SK-N-SH (cell line): ENCODE data around the gene ZDHHC8. TPM values are rescaled to one million over a fixed set of nuclear protein-coding genes. Genes with fewer than 3 reads are reported as not detected.

ENCODE experiments used
- CTCF ChIA-PET: fragments of 300-600, 350-600 bp; formaldehyde crosslinking; extraction: SDS; loops from one replicate; lab custom pipeline; 2021; lab: Yijun Ruan, JAX
- POLR2A ChIA-PET: fragments of 350-600 bp; sonication (Branson Sonifier 250); formaldehyde crosslinking; extraction: SDS; loops from one replicate; lab custom pipeline; 2020; ENCODE audit warnings: antibody characterized with exemption, inconsistent platforms; lab: Yijun Ruan, JAX
- DNase-seq: peaks from one replicate; pipeline ENCODE4 v3.0.0; 2012
- H2AFZ ChIP-seq: fragments of 200-600 bp; sonication (generic); 2 replicates; pipeline ENCODE4 v1.8.1; 2016; ENCODE audit warnings: antibody characterized with exemption, mild to moderate bottlenecking, low read depth
- H3F3A ChIP-seq: fragments of 200-600 bp; sonication (generic); replicated peaks from 2 replicates; pipeline ENCODE3; 2016; ENCODE audit warnings: antibody characterized with exemption, mild to moderate bottlenecking; ENCODE audit not compliant: insufficient read depth
- H3K27ac ChIP-seq, 2 experiments: fragments of 200-500 bp in 1 of 2; fragments of 200-600 bp in 1 of 2; sonication (Bioruptor generic) in 1 of 2; sonication (generic), shearing (Covaris generic) in 1 of 2; 2 replicates each; pipeline versions ENCODE4 v1.5.1 to v1.6.1; 2014 to 2016; ENCODE audit warnings: low read depth in 2 of 2, inconsistent platforms in 1 of 2, low read length in 1 of 2, mild to moderate bottlenecking in 1 of 2, mixed read lengths in 1 of 2
- H3K27me3 ChIP-seq: fragments of 200-600 bp; sonication (generic), shearing (Covaris generic); 2 replicates; pipeline ENCODE4 v1.6.1; 2016; ENCODE audit warnings: mixed run types; ENCODE audit not compliant: insufficient read depth
- H3K36me3 ChIP-seq, 2 experiments: fragments of 200-500 bp in 1 of 2; fragments of 200-600 bp in 1 of 2; sonication (Bioruptor generic) in 1 of 2; sonication (generic) in 1 of 2; replicated peaks in 1 of 2; 2 replicates each; pipeline versions ENCODE3 to v1.5.1; 2014 to 2016; ENCODE audit warnings: low read length in 1 of 2, mild to moderate bottlenecking in 1 of 2; ENCODE audit not compliant: insufficient read depth in 2 of 2, control insufficient read depth in 1 of 2
- H3K4me1 ChIP-seq, 2 experiments: fragments of 200-500 bp in 1 of 2; fragments of 200-600 bp in 1 of 2; sonication (Bioruptor generic) in 1 of 2; sonication (generic), shearing (Covaris generic) in 1 of 2; 2 replicates each; pipeline versions ENCODE4 v1.5.1 to v1.6.1; 2014 to 2016; ENCODE audit warnings: low read depth in 1 of 2, low read length in 1 of 2, mixed run types in 1 of 2; ENCODE audit not compliant: insufficient read depth in 2 of 2, control insufficient read depth in 1 of 2
- H3K4me2 ChIP-seq: fragments of 200-600 bp; sonication (generic), shearing (Covaris generic); 2 replicates; pipeline ENCODE4 v1.6.1; 2017; ENCODE audit warnings: mixed run types
- H3K4me3 ChIP-seq, 2 experiments: fragments of 200-500 bp in 1 of 2; fragments of 200-600 bp in 1 of 2; sonication (Bioruptor generic) in 1 of 2; sonication (generic), shearing (Covaris generic) in 1 of 2; 2 replicates each; pipeline versions ENCODE4 v1.5.1 to v1.8.1; 2014 to 2016; ENCODE audit warnings: low read depth in 2 of 2, inconsistent platforms in 1 of 2, low read length in 1 of 2, mild to moderate bottlenecking in 1 of 2, mixed read lengths in 1 of 2, moderate library complexity in 1 of 2
- H3K79me2 ChIP-seq: fragments of 200-600 bp; sonication (generic); 2 replicates; pipeline ENCODE4 v1.8.1; 2017; ENCODE audit warnings: mild to moderate bottlenecking; ENCODE audit not compliant: insufficient read depth
- H3K9ac ChIP-seq: fragments of 200-600 bp; sonication (generic); 2 replicates; pipeline ENCODE4 v1.6.1; 2017; ENCODE audit warnings: mixed run types
- H3K9me2 ChIP-seq: fragments of 200-600 bp; sonication (generic); 2 replicates; pipeline ENCODE4 v1.6.1; 2017; ENCODE audit warnings: mixed run types
- H3K9me3 ChIP-seq: fragments of 200-600 bp; sonication (generic); 2 replicates; pipeline ENCODE4 v1.6.1; 2017; ENCODE audit warnings: mixed run types, mild to moderate bottlenecking, moderate library complexity
- H4K20me1 ChIP-seq: fragments of 200-600 bp; sonication (generic); 2 replicates; pipeline ENCODE4 v1.6.1; 2017; ENCODE audit warnings: mild to moderate bottlenecking, mixed run types; ENCODE audit not compliant: insufficient read depth
- ELF1 ChIP-seq: IDR thresholded peaks from 2 replicates; pipeline ENCODE4 v1.4.0; 2012
- EZH2phosphoT487 ChIP-seq: fragments of 200-600 bp; sonication (generic); IDR thresholded peaks from 2 replicates; pipeline ENCODE4 v1.6.1; 2017; ENCODE audit warnings: low read depth, mixed run types, mild to moderate bottlenecking, antibody characterized with exemption, moderate library complexity, borderline replicate concordance
- FOSL2 ChIP-seq: IDR thresholded peaks from 2 replicates; pipeline ENCODE4 v1.4.0; 2012; ENCODE audit warnings: low read depth, mild to moderate bottlenecking, moderate library complexity, borderline replicate concordance
- NRF1 ChIP-seq: IDR thresholded peaks from 2 replicates; pipeline ENCODE4 v1.6.1; 2012; ENCODE audit warnings: low read depth, mild to moderate bottlenecking, low read length
- RCOR1 ChIP-seq: fragments of 150-350 bp; IDR thresholded peaks from 2 replicates; pipeline ENCODE4 v1.6.1; 2017; ENCODE audit warnings: antibody characterized with exemption, low read length
- REST ChIP-seq: IDR thresholded peaks from 2 replicates; pipeline ENCODE4 v1.6.1; 2012; ENCODE audit warnings: mild to moderate bottlenecking, low read depth, low read length, moderate library complexity
- RFX5 ChIP-seq: IDR thresholded peaks from 2 replicates; pipeline ENCODE4 v1.6.1; 2012; ENCODE audit warnings: mild to moderate bottlenecking, improper control_type of control experiment, low read length
- SIN3A ChIP-seq: IDR thresholded peaks from 2 replicates; pipeline ENCODE4 v1.6.1; 2012; ENCODE audit warnings: low read depth, mild to moderate bottlenecking, low read length, moderate library complexity, borderline replicate concordance
- SMC3 ChIP-seq: IDR thresholded peaks from 2 replicates; pipeline ENCODE4 v1.6.1; 2012; ENCODE audit warnings: low read depth, low read length, improper control_type of control experiment
- TCF12 ChIP-seq: IDR thresholded peaks from 2 replicates; pipeline ENCODE4 v1.4.0; 2012
- WGBS: methylation state at CpG from one replicate; pipeline ENCODE4 v1.1.6; 2017; ENCODE audit warnings: low lambda C conversion rate; 5-methylcytosine and 5-hydroxymethylcytosine counted together
- polyA plus RNA-seq, 3 experiments: library from polyadenylated mRNA; depleted of rRNA; stranded (reverse); fragments of >200 nt; gene quantifications; 2 replicates each; pipeline ENCODE4 v1.2.3, GENCODE V29; 2012
- TF ChIP-seq, protein P1 (sequence below): fragments of 150-350 bp; IDR thresholded peaks from 2 replicates; pipeline ENCODE4 v1.6.1; 2016; ENCODE audit warnings: mild to moderate bottlenecking, low read depth, low read length
- TF ChIP-seq, protein P2 (sequence below): IDR thresholded peaks from 2 replicates; pipeline ENCODE4 v1.4.0; 2012; ENCODE audit warnings: low read depth, borderline replicate concordance

ZDHHC8 gene
- polyA plus RNA-seq, 1 of the 3 experiments (the other 2 are of a cell fraction): 65.3 TPM

- ChIA-PET POLR2A (no interaction called here), CTCF (interaction anchor here (1.2 to 1.4 kb wide), 2 partner anchors 74 to 133 kb away, joined by 3 read pairs; no protein-coding TSS in a partner anchor)
- Histone ChIP-seq H3K79me2 (peaks cover 84% of the 10 kb centered on the region), H3K27me3 (no peaks in the 10 kb centered on the region), H3K27ac (no peak overlapping the region), H3K4me2 (no peak overlapping the region), H2AFZ (no peak overlapping the region), H3K9ac (no peak overlapping the region), H3K4me1 (peaks cover 7 to 16% of the 10 kb centered on the region in 2 experiments; a peak in 1 of 4 replicates), H3K36me3 (peaks cover 59 to 63% of the 10 kb centered on the region in 2 experiments), H3K9me3 (no peaks in the 10 kb centered on the region), H4K20me1 (peaks cover 66% of the 10 kb centered on the region), H3K9me2 (no peaks in the 10 kb centered on the region), H3F3A (peaks cover 2% of the 10 kb centered on the region), H3K4me3 (no peak overlapping the region)
- 100% methylated on average over 5 of the region's 5 CpGs for WGBS
- DNase-seq: no peak
- no peak for TF ChIP-seq ELF1
Measured at GRCh38 chr22:20086763-20087162, 44.8 kb upstream of the ZDHHC8 start.

- H3K27ac ChIP-seq: no peak overlapping the region
- no peaks in the 10 kb centered on the region for H3K27me3 ChIP-seq
- peaks cover 63 to 71% of the 10 kb centered on the region in 2 experiments for H3K36me3 ChIP-seq
- TF ChIP-seq SMC3 (no peak), NRF1 (no peak), FOSL2 (no peak), SIN3A (no peak), EZH2phosphoT487 (no peak), RCOR1 (no peak), TCF12 (no peak), RFX5 (no peak), REST (no peak)
- TF ChIP-seq, protein P1, sequence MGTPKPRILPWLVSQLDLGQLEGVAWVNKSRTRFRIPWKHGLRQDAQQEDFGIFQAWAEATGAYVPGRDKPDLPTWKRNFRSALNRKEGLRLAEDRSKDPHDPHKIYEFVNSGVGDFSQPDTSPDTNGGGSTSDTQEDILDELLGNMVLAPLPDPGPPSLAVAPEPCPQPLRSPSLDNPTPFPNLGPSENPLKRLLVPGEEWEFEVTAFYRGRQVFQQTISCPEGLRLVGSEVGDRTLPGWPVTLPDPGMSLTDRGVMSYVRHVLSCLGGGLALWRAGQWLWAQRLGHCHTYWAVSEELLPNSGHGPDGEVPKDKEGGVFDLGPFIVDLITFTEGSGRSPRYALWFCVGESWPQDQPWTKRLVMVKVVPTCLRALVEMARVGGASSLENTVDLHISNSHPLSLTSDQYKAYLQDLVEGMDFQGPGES: no peak
- TF ChIP-seq, protein P2, sequence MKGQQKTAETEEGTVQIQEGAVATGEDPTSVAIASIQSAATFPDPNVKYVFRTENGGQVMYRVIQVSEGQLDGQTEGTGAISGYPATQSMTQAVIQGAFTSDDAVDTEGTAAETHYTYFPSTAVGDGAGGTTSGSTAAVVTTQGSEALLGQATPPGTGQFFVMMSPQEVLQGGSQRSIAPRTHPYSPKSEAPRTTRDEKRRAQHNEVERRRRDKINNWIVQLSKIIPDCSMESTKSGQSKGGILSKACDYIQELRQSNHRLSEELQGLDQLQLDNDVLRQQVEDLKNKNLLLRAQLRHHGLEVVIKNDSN: no peak
- no peak for DNase-seq
- H3K9me3 ChIP-seq: no peaks in the 10 kb centered on the region
- H3K9ac ChIP-seq: no peak overlapping the region
- H4K20me1 ChIP-seq: peaks cover 61% of the 10 kb centered on the region
- H3K4me3 ChIP-seq: no peak overlapping the region
- H3K9me2 ChIP-seq: no peaks in the 10 kb centered on the region
- H3F3A ChIP-seq: peaks cover 2% of the 10 kb centered on the region
- peaks cover 2 to 16% of the 10 kb centered on the region in 2 experiments; a peak in 1 of 4 replicates for H3K4me1 ChIP-seq
- no peak overlapping the region for H2AFZ ChIP-seq
- POLR2A ChIA-PET: no interaction called here
- H3K4me2 ChIP-seq: no peak overlapping the region
- WGBS: 95% methylated on average over 10 of the region's 14 CpGs
- peaks cover 77% of the 10 kb centered on the region for H3K79me2 ChIP-seq
- CTCF ChIA-PET: interaction anchor here (1.1 to 1.4 kb wide), 3 partner anchors 24 to 134 kb away, joined by 3 read pairs; no protein-coding TSS in a partner anchor
Measured at GRCh38 chr22:20087319-20088262, 44.0 kb upstream of the ZDHHC8 start.
